ENCODE data around the gene TIMM21. TPM values are rescaled to one million over a fixed set of nuclear protein-coding genes. Genes with fewer than 3 reads are reported as not detected.

Gene TIMM21
- total RNA-seq, 4 donors from 2014 or later, result 10.5 to 38.1 (median 22.0) TPM

- no peaks in the 10 kb centered on the region for H3K9me3 ChIP-seq
- TF ChIP-seq EP300 (IDR thresholded peaks at IDR 0.05; ENCODE audit: low read depth), result no peak
- TF ChIP-seq POLR2A (IDR thresholded peaks at IDR 0.05), result no peak
- TF ChIP-seq, protein P1, sequence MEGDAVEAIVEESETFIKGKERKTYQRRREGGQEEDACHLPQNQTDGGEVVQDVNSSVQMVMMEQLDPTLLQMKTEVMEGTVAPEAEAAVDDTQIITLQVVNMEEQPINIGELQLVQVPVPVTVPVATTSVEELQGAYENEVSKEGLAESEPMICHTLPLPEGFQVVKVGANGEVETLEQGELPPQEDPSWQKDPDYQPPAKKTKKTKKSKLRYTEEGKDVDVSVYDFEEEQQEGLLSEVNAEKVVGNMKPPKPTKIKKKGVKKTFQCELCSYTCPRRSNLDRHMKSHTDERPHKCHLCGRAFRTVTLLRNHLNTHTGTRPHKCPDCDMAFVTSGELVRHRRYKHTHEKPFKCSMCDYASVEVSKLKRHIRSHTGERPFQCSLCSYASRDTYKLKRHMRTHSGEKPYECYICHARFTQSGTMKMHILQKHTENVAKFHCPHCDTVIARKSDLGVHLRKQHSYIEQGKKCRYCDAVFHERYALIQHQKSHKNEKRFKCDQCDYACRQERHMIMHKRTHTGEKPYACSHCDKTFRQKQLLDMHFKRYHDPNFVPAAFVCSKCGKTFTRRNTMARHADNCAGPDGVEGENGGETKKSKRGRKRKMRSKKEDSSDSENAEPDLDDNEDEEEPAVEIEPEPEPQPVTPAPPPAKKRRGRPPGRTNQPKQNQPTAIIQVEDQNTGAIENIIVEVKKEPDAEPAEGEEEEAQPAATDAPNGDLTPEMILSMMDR (IDR thresholded peaks at IDR 0.05), result no peak
- no peak for TF ChIP-seq POLR2AphosphoS5 (IDR thresholded peaks at IDR 0.05)
- intact Hi-C loops (cut with DNase I; ENCODE audit: low total_unique reads), result no loop called here
- no peaks in the 10 kb centered on the region for H3K36me3 ChIP-seq
- no peak overlapping the region for H3K4me3 ChIP-seq
- in situ Hi-C loops (cut with MboI; ENCODE audit: low pct_ligation_motif_present in 1 of 4, low pct_unique_long_range_greater_than_20kb in 1 of 4, low sequenced_read_pairs in 3 of 4), result no loop called here
- DNase-seq, result no peak
- peaks cover 13% of the 10 kb centered on the region for H3K27me3 ChIP-seq
- WGBS, 2 donors (ENCODE audit: low coverage in 1 of 2), result 47 to 60% methylated on average over 2 to 3 of the region's 3 CpGs
- H3K4me1 ChIP-seq, result no peaks in the 10 kb centered on the region
- no peak overlapping the region for H3K27ac ChIP-seq
Observed at GRCh38 chr18:74139888-74140287, 8.4 kb upstream of the TIMM21 start.

DNA sequence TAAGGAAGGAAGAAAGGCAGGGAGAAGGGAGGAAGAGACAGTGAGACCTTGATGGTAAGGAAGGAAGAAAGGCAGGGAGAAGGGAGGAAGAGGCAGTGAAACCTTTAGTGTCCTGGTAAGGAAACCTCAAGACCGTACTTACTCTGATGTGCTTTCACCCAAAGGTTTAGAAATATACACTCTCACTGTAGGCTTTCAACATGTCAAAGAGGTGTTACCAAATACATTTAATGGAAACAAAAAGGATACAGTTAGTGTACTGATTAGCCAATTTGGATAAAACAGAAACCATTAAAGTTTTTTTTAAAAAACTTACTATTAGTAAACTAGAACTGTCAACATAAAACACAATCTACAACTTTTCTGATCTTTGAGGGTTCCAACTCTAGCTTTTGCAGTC is 7.7 kb upstream of the TIMM21 start:
- H3K27ac ChIP-seq, result no peak overlapping the region
- peaks cover 13% of the 10 kb centered on the region for H3K27me3 ChIP-seq
- no peaks in the 10 kb centered on the region for H3K4me1 ChIP-seq
- no peak for DNase-seq
- intact Hi-C loops (cut with DNase I; ENCODE audit: low total_unique reads), result no loop called here
- no peaks in the 10 kb centered on the region for H3K36me3 ChIP-seq
- in situ Hi-C loops (cut with MboI; ENCODE audit: low pct_ligation_motif_present in 1 of 4, low pct_unique_long_range_greater_than_20kb in 1 of 4, low sequenced_read_pairs in 3 of 4), result no loop called here
- H3K4me3 ChIP-seq, result no peak overlapping the region
- 71 to 75% methylated on average over 1 of the region's 1 CpG for WGBS, 2 donors (ENCODE audit: low coverage in 1 of 2)
- H3K9me3 ChIP-seq, result no peaks in the 10 kb centered on the region
- no peak for TF ChIP-seq EP300 (IDR thresholded peaks at IDR 0.05; ENCODE audit: low read depth)
- TF ChIP-seq POLR2AphosphoS5 (IDR thresholded peaks at IDR 0.05), result no peak
- TF ChIP-seq, protein P1 (IDR thresholded peaks at IDR 0.05), result no peak

GRCh38 chr18:74141667-74142066 is 6.7 kb upstream of the TIMM21 start:
- Histone ChIP-seq H3K36me3 (no peaks in the 10 kb centered on the region), H3K9me3 (no peaks in the 10 kb centered on the region), H3K4me3 (no peak overlapping the region), H3K4me1 (no peaks in the 10 kb centered on the region), H3K27ac (no peak overlapping the region), H3K27me3 (peaks cover 13% of the 10 kb centered on the region)
- DNase-seq, result no peak
- in situ Hi-C loops (cut with MboI; ENCODE audit: low pct_ligation_motif_present in 1 of 4, low pct_unique_long_range_greater_than_20kb in 1 of 4, low sequenced_read_pairs in 3 of 4), result no loop called here
- intact Hi-C loops (cut with DNase I; ENCODE audit: low total_unique reads), result no loop called here
- 94 to 100% methylated on average over 2 of the region's 2 CpGs for WGBS, 2 donors (ENCODE audit: low coverage in 1 of 2)
- TF ChIP-seq, protein P1 (IDR thresholded peaks at IDR 0.05), result no peak
- TF ChIP-seq EP300 (IDR thresholded peaks at IDR 0.05; ENCODE audit: low read depth) (no peak), POLR2AphosphoS5 (IDR thresholded peaks at IDR 0.05) (no peak), POLR2A (IDR thresholded peaks at IDR 0.05) (no peak)

- H3K4me3 ChIP-seq, result no peak overlapping the region
- H3K27me3 ChIP-seq, result peaks cover 12% of the 10 kb centered on the region
- no peak for DNase-seq
- H3K27ac ChIP-seq, result no peak overlapping the region
- TF ChIP-seq POLR2A (IDR thresholded peaks at IDR 0.05), result no peak
- no peak for TF ChIP-seq POLR2AphosphoS5 (IDR thresholded peaks at IDR 0.05)
- TF ChIP-seq, protein P1 (IDR thresholded peaks at IDR 0.05), result no peak
- no peak for TF ChIP-seq EP300 (IDR thresholded peaks at IDR 0.05; ENCODE audit: low read depth)
- no peaks in the 10 kb centered on the region for H3K36me3 ChIP-seq
- no peaks in the 10 kb centered on the region for H3K9me3 ChIP-seq
- WGBS, 2 donors (ENCODE audit: low coverage in 1 of 2), result 65 to 77% methylated on average over 2 of the region's 2 CpGs
- peaks cover 0 to 6% (median 1%) of the 10 kb centered on the region in 4 donors for H3K4me1 ChIP-seq
- in situ Hi-C loops (cut with MboI; ENCODE audit: low pct_ligation_motif_present in 1 of 4, low pct_unique_long_range_greater_than_20kb in 1 of 4, low sequenced_read_pairs in 3 of 4) (no loop called here), intact Hi-C loops (cut with DNase I; ENCODE audit: low total_unique reads) (no loop called here)
Observed at GRCh38 chr18:74142252-74142651, 6.1 kb upstream of the TIMM21 start.

Measured in transverse colon (tissue), 4 donors.